ENCODE measurements around the gene CLEC2D.
"Not testable (repeated sequence)": the region's sequence is repeated elsewhere in the genome, so short reads cannot be mapped to it uniquely, and the experiment has no call there.

Gene CLEC2D

DNA sequence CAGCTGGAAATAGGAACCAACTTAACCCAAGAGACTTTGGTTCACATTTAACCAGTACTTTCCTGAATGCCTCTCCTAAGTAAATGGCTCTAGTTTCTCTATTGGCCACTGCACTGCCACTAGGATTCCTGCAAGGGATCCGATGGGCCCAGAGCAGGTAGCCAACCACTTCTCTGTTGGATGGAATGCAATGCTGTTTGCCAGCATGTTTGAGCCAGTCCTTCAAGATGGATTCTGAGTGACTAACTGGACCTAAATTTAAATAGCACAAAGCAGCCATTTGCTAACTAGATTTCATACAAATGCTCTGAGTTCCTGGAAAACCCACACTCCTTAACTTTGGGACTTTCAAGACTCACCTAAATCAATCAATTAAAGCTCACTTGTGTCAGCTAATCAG is 9.5 kb upstream of the CLEC2D start:
- no peak for DNase-seq

DNA sequence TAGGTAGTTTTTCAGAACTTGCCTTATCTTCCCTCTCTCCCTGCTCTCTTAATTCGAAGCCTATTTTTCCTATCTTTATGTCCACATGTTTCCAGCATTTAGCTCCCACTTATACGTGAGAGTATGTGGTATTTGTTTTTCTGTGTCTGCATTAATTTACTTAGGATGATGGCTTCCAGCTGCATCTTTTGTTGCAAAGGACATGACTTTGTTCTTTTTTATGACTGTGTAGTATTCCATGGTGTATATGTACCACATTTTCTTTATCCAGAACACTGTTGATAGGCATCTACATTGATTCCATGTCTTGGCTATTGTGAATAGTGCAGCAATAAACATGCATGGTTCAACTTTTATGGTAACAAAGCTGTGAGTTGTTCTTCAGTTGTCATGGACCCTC is 7.8 kb upstream of the CLEC2D start:
- no peak for DNase-seq

DNA sequence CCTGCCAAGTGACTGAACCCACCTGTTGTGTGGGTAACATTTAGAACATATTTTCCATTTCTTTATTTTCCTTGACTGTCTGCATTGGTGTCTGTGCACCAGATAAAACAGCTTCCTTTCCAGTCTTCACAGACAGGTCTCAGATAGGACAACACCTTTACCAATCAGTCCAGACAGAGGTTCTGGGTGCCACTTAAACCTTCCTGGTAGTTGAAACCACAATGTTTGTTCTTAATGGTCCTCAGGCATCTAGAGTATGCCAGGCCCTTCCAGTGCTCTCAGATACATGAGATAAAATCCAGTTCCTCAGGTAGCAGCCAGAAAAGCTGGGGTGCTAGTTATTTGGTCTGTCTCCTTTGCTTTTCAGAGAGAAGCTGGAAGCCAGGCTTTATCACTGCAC is 7.0 kb upstream of the CLEC2D start:
- no peak for DNase-seq

DNA sequence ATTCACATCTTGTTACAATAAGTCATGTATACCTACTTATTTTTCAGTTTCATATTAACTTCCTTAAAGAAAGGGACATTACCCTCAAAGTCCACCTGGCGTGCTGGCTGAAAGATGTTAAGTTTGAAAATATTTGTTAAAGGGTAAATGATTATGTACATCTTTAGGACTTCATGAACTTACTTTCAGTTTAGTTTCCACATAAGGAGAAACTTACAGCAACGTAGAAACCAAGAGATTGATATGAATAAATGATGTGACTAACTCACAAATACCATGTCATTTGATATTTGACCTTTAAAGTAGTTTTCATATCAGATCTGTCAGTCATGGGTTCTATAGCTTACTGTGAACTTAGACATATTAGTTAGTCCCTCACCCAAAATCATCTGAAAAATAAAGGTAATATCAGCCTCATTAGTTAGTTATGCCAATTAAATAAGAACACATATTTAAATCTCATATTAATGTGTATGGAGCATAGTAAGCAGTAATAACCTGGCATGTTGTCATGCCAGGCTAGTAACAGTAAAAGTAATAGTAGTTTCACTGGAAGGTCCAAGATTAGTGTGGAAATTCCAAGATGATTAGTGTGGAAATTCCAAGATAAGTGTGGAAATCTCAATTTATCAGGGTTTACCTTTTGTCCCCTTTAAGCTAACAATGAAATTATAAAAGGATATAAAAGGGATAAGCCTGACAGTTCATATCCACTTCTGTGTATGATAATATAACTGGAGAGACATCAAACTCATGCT is 1.9 kb upstream of the CLEC2D start:
- no peak for DNase-seq

DNA sequence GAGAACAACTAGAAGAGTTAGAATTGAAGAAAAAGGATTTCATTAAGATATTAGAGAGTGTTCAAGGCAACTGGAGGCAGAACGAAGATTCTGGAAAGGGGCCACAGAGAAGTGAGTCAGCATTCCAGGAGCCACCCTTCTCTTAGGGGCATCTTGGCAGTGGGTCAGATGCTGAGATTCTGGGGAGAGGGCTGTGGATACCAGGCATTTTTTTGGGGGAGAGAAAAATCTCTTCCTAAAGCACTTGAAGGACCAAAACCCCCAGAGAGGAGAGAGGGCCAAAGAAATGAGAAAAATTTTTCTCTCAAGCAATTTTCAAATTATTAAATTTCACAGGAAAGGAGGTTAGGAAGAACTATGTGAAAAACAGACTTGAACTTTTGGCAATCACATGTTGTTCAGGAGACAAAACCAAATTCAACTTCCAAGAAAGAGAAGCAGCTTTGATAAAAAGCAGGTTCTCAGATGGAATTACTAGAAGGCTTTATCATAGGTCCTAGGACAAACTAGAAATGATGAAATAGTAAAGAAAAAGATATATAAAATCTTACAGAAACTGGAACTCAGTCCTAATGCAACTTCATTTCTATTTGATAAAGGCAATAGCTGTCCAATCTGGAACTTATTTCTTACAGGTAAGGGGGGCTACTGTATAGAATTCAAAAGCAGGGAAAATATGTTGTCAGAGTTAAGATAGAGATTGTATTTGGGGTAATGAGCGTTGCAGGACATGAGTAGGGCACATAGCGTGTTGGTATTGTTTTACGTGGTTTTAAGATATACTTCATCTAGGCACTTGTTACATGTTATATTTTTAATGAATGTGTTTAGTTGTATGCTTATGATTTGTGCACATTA is 1.1 kb upstream of the CLEC2D start:
- no peak for DNase-seq

DNA sequence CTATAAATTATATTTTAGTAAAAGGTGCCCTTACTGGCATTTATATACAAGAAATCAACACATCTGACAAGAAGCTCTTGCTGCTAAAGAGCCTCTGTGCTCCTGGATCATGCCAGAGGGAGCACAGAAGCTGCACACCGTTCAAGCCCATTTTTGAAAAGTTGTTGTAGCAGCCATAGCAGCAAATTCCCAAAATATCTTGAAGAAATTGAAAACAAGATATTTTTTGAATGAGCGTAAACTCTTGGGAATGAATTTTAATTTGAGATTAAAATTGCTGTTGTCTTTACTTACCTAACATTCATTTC is 540 bp upstream of the CLEC2D start:
- DNase-seq: no peak

DNA sequence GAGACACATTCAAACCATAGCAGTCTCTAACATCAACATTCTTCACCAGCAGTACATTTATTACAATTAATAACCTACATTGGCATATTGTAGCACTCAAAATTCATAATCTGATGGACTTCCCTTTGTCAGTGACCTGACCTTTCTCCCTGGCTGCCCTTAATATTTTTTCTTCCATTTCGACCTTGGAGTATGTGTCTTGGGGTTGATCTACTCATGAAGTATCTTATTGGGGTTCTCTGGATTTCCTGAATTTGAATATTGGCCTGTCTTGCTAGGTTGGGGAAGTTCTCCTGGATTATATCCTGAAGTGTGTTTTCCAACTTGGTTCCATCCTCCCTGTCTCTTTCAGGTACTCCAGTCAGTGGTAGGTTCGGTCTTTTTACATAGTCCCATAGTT is 2.8 kb downstream of the CLEC2D start:
- not testable (repeated sequence) for DNase-seq

DNA sequence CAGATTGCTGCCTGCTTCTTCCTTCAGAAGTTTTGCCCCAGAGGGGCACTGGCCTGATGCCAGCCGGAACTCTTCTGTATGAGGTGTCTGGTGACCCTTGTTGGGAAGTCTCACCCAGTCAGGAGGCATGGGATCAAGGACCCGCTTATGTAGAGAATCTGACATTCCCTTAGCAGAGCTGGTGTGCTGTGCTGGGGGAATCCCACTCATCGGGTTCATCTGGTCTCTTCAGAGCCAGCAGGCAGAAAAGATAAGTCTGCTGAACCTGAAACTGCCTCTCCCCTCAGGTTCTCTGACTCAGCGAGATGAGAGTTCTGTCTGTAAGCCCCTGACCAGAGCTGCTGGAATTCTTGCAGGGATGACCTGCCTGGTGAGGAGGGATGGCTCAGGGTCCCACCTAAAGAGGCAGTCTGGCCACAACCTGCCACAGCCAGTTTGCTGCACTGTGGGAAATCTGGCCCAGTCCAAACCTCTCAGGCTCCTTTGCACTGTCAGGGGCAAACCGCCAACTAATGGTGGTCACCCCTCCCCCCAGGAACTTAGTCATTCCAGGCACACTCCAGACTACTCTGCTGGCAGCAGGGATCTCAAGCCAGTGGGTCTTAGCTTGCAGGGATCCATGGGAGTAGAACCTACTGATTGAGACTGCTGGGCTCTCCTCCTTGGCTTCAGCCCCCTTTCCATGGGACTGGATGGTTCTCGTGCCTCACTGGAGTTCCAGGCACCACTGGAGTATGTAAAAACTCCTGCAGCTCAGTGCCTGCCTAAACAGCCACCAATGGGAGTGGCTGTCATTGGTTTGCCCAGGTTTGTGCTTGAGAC is 4.1 kb downstream of the CLEC2D start:
- DNase-seq: peak; percentile 34

DNA sequence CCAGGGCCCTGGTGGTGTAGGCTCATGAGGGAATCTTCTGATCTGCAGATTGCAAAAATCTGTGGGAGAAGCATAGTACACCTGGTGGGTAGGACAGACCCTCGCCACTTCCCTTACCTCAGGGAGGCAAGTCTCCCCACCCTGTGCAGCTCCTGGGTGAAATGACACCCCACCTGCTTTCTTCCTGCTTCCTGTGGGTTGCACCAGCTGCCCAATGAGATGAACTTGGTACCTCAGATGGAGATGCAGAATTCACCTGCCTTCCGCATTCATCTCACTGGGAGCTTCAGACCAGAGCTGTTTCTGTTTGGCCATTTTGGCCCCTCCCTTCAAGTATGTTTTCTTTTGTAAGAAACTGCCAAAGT is 4.7 kb downstream of the CLEC2D start:
- peak; percentile 35 for DNase-seq

DNA sequence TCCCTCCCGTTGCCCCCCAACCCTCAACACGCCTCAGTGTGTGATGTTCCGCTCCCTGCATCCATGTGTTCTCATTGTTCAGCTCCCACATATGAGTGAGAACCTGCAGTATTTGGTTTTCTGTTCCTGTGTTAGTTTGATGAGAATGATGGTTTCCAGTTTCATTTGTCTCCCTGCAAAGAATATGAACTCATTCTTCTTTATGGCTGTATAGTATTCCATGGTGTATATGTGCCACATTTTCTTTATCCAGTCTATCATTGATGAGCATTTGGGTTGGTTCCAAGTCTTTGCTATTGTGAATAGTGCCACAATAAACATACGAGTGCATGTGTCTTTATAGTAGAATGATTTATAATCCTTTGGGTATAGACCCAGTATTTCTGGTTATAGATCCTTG is 13.0 kb downstream of the CLEC2D start:
- not testable (repeated sequence) for DNase-seq

DNA sequence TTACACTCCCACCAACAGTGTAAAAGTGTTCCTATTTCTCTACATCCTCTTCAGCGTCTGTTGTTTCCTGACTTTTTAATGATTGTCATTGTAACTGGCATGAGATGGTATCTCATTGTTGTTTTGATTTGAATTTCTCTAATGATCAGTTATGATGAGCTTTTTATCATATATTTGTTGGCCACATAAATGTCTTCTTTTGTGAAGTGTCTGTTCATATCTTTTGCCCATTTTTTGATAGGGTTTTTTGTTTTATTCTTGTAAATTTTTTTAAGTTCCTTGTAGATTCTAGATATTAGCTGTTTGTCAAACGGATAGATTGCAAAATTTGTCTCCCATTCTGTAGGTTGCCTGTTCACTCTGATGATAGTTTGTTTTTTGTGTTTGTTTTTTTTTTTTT is 13.4 kb downstream of the CLEC2D start:
- DNase-seq: not testable (repeated sequence)

DNA sequence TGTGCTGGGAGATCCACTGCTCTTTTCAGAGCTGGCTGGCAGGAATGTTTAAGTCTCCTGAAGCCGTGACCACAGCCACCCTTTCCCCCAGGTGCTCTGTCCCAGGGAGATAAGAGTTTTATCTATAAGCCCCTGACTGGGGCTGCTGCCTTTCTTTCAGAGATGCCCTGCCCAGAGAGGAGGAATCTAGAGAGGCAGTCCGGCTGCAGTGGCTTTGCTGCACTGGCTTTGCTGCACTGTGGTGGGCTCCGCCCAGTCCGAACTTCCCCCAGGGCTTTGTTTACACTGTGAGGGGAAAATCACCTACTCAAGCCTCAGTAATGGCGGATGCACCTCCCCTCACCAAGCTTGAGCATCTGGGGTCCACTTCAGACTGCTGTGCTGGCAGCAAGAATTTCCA is 15.9 kb downstream of the CLEC2D start:
- not testable (repeated sequence) for DNase-seq

DNA sequence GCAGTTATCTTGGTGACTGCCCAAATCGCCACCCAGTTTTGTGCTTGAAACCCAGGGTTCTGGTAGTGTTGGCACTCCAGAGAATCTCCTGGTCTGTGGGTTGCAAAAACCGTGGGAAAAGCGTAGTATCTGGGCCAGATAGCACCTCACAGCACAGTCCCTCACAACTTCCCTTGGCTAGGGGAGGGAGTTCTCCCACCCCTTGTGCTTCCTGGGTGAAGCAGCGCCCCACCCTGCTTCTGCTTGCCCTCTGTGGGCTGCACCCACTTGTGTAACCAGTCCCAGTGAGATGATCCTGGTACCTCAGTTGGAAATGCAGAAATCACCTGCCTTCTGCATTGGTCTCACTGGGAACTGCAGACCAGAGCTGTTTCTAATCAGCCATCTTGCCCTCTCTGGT is 16.4 kb downstream of the CLEC2D start:
- no peak for DNase-seq

DNA sequence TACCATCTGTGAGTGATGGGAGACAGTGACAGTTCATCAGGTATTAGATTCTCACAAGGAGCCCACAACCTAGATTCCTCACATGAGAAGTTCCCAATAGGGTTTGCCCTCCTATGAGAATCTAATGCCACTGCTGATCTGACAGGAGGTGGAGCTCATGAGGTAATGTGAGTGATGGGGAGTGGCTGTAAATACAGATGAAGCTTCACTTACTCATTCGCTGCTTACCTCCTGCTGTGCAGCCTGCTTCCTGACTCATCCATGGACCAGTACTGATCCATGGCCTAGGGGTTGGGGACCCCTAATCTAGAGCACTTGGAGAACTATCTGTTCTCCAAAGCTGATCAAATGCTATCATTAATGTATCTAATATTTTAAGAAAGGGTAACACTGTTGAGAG is 17.7 kb downstream of the CLEC2D start:
- DNase-seq: no peak

DNA sequence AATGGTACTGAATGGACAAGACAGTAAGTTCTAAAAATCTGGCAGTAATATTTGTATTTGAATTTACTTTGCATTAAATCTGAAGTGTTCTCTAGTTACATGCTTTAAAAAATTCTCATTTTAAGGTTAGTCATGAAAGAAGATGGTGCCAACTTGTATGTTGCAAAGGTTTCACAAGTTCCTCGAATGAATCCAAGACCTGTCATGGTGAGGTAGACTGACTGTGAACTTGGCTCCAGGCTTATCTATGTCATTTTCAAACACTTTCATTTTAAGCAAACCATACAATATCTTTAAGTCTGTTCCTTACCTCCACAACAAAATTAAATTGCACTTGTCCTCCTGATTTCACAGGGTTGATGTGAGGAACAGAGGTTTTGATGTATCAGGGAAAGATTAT is 23.4 kb downstream of the CLEC2D start:
- no peak for DNase-seq

DNA sequence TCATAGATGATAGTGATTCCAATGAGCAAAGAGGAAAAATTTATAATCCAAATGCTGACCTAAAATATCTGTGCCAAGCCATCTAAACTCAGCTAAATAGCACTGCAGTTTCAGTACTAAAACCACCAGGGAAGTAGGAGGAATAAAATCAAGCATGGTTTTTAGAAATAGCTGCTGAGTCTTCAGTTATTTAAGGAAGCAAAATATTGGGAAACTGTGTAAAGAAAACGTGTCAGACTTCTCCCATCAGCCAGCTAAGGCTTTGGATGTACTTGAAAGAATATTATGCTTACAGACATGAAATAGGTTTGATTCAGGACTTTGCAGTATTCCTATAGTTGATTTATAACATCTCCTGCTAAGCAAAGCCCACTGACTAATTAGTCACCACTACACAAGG is 24.7 kb downstream of the CLEC2D start:
- no peak for DNase-seq

DNA sequence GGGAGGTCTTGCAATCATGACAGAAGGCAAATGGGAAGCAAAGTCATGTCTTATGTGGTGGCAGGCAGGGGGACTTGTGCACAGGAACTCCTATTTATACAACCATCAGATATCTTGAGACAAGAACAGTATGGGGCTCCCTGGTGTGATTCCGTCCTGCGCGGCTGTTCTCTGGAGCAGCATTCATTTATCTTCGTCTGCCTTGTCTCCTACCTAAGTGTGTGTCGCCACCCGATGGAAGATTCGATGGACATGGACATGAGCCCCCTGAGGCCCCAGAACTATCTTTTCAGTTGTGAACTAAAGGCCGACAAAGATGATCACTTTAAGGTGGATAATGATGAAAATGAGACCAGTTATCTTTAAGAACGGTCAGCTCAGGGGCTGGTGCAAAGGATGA is 25.6 kb downstream of the CLEC2D start:
- not testable (repeated sequence) for DNase-seq

DNA sequence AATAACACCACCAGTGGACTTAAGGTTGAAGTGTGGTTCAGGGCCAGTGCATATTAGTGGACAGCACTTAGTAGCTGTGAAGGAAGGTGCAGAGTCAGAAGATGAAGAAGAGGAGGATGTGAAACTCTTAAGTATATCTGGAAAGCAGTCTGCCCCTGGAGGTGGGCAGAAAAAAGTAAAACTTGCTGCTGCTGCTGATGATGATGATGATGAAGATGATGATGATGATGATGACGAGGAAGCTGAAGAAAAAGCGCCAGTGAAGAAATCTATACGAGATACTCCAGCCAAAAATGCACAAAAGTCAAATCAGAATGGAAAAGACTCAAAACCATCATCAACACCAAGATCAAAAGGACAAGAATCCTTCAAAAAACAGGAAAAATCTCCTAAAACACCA is 26.1 kb downstream of the CLEC2D start:
- not testable (repeated sequence) for DNase-seq

DNA sequence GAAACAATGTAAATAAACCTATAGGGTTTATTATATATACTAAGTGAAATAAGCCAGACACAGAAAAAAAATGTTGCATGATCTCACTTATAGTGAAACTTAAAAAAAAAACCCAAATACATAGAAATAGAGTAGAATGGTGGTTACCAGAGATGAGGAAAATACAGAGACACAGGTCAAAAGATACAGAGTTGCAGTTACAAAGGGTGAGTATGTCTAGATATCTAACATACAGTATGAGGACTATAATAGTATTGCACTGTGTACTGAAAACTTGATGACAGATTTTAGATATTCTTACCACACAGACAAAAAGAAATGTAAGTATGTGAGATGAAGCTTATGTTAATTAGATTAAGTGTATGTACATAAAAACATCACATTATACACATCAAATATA is 28.1 kb downstream of the CLEC2D start:
- no peak for DNase-seq

DNA sequence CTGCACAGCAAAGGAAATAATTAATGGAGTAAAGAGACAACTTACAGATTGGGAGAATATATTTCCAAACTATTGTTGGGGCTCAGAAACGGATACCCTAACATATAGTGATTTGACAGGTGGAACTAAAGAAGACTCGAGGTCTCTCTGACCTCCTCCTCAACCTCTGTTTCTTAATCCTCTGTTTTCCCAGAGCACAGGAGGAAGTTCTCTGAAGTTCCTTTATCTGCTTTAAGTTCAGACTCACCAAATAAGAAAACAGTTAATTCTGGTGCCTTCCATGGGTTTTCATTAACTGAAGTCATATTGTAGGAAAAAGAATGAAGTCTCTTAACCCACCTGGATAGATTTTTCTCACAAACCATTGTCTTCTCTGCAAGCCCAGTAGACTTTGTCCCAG is 29.2 kb downstream of the CLEC2D start:
- DNase-seq: no peak

DNA sequence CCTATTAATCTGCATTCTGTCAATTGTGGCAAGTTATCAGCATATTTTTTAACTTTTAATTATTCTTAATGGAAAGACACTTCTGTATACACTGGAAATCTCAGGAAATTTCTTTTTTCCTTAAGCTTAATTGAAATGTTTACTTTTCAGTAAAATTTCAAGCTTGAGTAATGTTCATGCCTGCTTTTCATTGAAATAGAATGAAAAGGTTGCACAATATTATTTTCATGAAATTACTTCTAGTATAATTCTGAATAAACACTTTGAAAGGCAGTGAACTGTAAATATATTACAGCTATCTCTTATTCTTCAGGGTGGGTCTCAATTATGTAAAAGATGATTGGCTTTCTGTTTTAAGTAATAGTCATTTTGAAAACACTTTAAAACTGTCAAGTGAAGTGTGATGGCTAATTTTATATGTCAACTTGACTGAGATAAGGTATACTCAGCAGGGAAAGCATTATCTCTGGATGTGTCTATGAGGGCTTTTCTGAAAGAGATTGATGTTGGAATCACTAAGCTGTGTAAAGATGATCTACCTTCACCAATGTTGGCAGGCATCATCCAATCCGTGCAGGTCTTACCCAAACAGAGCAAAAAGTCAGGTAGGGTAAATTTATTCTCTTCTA is 29.9 kb downstream of the CLEC2D start:
- DNase-seq: no peak

DNA sequence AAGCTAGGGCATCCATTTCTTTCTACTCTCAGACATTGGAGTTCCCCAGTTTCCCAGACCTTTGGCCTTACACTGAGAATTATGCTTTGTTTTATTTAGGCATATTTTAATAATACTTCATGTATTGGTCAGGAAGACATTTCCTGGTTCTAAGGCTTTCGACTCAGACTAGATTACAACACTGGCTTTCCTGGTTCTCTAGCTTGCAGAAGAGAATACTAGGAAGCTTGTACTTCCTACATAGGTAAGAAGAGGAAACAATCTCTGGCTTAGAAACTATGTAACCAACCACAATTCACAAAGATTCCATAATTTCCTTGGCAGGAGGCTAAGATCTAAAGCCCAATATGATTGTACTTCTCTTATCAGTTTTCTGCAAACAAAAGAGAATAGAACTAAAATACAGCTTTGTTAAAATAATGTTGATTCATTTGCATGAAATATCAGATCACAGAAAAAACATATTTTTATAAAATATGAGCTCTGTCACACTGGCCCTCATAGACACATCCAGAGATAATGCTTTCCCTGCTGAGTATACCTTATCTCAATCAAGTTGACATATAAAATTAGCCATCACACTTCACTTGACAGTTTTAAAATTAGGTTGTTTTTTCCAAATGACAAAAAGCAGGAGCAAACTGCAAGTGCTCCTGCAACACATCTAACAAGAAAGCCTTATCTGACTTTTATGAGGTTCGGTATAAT is 30.5 kb downstream of the CLEC2D start:
- DNase-seq: no peak

DNA sequence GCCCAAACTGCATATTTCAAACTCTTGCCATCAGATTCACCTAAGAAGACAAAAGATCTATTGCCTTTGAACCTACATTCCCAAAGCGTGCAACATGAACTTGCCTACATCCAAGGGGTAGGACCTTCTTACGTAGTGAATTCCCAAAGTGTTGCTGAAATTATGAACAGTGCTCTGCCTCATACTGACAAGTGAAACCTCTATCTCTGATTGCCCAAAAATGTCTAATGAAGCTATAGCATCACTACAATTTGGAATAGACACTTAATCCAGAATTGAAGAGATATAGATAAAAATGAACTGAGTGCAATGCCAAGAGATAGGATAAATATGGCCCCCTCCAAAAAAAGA is 31.1 kb downstream of the CLEC2D start:
- no peak for DNase-seq
